H1 (cell line): ENCODE data around the gene RUBCN.

ENCODE experiments used
- EP300 ChIP-seq, 2 experiments: IDR thresholded peaks; 1 replicate in 1 of 2; 2 replicates in 1 of 2; pipeline ENCODE4 v1.6.1; 2011 to 2012; ENCODE audit warnings: low read depth in 2 of 2, low read length in 2 of 2, mild to moderate bottlenecking in 2 of 2, borderline replicate concordance in 1 of 2, inconsistent platforms in 1 of 2, moderate library complexity in 1 of 2
- EZH2 ChIP-seq: fragments of 200-600 bp; sonication (generic); IDR thresholded peaks from 2 replicates; pipeline ENCODE4 v1.7.1; 2012; ENCODE audit warnings: low read depth, mild to moderate bottlenecking, moderate library complexity, low read length, inconsistent platforms; ENCODE audit not compliant: severe bottlenecking
- TF ChIP-seq, protein P1 (sequence below), 3 experiments: IDR thresholded peaks; 1 replicate in 2 of 3; 2 replicates in 1 of 3; pipeline versions ENCODE4 v1.5.1 to v1.6.1; 2011; ENCODE audit warnings: low read length in 3 of 3, mild to moderate bottlenecking in 3 of 3, inconsistent platforms in 2 of 3, low read depth in 1 of 3, moderate library complexity in 1 of 3; ENCODE audit not compliant: insufficient read depth in 1 of 3; ENCODE audit errors: control extremely low read depth in 1 of 3

DNA sequence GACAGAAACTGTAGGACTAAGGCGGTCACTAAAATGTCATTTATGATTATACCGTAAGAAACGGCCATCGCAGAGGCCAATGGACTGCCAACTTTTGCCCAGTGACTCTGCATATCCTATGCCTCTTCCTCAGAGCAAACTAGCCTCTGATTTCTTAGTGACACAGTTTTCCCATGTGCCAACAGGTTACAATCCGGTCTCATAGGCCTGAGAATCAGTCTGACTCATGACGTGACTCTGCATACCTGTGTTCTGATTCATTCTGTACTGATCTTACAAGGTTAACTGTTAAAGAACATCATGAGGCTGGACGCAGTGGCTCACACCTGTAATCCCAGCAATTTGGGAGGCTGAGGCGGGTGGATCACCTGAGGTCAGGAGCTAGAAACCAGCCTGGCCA is 17.8 kb downstream of the RUBCN start:
- TF ChIP-seq EZH2 (no peak), EP300 (IDR thresholded peaks at IDR 0.05; ENCODE audit: borderline replicate concordance in 1 of 2, low read depth in 2 of 2, low read length in 2 of 2) (no peak)
- TF ChIP-seq, protein P1, sequence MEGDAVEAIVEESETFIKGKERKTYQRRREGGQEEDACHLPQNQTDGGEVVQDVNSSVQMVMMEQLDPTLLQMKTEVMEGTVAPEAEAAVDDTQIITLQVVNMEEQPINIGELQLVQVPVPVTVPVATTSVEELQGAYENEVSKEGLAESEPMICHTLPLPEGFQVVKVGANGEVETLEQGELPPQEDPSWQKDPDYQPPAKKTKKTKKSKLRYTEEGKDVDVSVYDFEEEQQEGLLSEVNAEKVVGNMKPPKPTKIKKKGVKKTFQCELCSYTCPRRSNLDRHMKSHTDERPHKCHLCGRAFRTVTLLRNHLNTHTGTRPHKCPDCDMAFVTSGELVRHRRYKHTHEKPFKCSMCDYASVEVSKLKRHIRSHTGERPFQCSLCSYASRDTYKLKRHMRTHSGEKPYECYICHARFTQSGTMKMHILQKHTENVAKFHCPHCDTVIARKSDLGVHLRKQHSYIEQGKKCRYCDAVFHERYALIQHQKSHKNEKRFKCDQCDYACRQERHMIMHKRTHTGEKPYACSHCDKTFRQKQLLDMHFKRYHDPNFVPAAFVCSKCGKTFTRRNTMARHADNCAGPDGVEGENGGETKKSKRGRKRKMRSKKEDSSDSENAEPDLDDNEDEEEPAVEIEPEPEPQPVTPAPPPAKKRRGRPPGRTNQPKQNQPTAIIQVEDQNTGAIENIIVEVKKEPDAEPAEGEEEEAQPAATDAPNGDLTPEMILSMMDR (IDR thresholded peaks at IDR 0.05; ENCODE audit: control extremely low read depth in 1 of 3, insufficient read depth in 1 of 3, low read depth in 1 of 3, low read length in 3 of 3) = no peak
